Activated T-helper 1 cell treated with Interleukin-2 at 50 U/mL for 16 hours (primary cell): Measurements from ENCODE around the gene FOXP1.

Experiments used
- DNase-seq: peaks from one replicate; pipeline ENCODE4 v3.0.0-alpha.2; 2020; ENCODE audit warnings: low read depth

Gene FOXP1

DNA sequence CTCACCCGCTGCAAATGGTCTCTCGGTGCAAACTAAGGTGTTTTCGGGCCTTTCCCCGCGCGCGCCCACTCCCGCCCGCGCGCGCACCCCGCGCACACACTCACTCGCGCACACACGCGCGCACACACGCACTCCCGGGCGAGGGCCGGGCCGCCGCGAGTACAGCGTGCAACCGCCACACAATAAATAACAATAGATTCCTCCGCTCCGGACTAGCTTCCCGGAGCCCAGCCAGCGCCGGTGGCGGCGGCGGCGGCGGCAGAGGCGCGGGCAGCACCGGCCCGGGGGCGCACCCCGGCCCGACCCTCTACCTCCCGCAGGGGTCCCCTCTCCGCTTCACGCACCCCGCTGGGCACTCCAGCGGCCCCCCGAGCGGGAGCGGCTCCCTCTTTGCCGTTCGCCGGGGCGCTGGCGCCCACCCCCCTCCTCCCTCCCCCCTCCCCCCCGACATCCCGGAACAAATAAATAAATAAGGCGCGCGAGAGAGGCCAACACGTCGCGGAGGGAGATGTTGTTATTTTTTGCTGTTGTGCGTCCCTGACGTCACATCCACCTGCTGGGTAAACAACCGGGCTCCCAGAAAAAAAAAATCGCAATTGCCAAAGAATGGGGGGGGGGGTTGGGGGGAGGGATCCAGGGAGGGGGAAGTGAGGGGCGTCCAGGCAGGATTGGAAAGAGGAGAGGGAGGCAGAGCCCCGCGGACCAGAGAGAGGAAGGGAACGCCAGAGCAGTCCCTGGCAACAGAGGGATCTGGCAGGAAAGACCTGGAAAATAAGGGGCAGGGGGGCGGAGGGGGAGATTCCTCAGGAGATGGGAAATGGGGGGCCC, at the start of gene FOXP1:
TSS of gene FOXP1 (minus strand) at position 163 of the 828 bp plus-strand sequence. CDS start 385,347 bp downstream, outside the sequence.
- peak; percentile 46 for DNase-seq

DNA sequence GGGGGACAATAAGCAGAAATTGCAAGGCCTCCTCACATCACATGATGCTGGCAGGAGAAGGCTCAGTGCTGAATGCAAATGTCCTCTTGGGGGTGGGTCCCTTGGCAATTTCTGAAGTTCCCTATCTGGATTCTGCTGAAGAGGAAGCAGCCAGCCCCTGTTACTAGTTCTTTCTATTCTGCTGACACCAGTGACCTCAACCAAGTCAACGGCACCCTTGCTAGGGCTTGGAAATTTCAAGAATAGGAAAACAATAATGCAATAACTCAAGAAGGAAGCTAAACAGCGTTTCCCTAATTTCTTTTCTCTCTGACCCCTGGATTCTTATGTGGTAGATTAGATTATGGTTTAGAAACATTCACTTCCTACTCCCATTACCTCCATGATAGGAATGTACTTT, 46.2 kb upstream of the FOXP1 start:
- DNase-seq, result no peak

DNA sequence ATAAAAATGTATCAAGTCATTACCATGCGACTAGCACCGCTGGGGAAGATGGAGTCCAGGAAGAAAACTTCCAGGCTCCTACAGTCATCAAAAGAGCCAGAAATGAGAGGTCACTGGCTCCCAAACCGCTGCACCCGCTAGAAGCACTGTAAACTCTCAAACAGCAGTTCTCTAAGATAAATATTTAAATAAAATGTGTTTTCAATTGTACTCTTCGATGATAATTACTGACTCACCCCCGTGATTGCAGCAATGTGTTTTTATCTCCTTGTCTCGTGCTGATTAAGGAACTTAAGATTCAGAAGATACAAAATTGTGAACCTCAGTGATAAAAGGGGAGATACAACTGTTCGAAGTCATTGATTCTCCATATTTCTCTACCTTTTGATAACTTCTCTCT, 45.8 kb upstream of the FOXP1 start:
- DNase-seq, result no peak

DNA sequence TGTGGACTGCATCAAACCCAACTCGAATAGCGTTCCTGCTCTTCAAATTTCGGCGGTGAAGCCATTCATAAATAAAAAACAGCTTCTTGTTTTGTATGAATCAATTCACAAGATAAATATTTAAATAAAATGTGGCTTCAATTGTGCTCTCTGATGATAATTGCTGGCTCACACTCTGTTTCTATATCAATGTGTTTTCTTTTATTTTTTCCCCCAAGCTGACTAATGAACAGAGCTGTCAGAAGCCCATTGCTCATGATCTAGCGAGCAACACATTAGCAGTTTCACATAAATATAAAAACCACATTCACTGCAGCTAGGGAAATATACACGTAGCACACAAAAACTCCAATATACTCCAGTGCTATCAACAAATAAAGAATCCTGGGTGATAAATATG, 45.0 kb upstream of the FOXP1 start:
- no peak for DNase-seq

DNA sequence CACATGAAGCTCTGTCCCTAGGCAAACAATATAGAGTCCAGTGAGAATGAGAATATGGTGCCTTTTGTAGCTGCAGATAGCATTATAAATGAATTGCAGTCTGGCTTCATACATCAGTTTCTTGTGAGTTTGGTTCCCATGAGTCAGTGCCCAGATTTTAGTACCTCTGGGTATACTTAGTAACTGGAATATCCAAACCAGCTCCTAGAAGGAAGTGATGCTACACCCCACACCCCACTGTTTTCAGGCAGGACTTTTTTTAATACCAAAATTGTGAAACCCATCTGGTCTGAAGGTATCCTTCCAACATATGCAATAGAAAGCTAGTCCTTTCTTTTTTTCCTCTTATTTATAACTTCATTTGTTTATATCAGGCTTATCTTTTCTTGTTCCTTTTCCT, 42.1 kb upstream of the FOXP1 start:
- DNase-seq, result no peak

DNA sequence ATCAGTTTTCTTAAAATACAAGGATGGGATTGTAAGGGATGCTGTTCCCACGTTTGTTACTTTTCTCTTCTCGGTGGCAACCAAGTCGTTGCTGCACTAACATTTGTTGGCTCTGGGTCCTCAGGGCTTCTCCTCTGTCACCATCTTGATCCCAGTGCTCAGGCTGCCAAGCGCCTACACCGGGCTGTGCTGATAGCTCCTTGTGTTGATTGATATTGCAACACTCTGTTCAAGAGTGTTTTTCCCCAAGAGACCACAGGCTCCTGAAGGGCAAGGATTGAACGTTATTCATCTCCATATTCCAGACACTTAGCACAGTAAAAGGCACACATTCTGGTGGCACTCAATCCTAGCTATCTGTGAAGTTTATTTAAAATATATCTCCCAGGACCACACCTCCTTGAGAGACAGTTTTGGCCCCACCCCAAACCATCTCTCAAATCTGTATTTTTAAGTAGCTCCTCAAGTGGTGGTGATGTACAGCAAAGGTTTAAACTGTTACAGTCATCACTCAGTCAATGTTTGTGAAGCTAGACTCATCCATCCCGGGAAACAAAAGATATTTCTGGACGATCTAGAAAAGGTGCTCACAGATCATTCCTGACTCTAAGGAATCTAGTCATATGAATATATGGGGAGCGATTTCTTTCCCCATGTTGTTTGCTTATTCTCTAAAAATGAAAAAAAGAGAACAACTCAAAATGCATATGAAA, 38.5 kb upstream of the FOXP1 start:
- no peak for DNase-seq

DNA sequence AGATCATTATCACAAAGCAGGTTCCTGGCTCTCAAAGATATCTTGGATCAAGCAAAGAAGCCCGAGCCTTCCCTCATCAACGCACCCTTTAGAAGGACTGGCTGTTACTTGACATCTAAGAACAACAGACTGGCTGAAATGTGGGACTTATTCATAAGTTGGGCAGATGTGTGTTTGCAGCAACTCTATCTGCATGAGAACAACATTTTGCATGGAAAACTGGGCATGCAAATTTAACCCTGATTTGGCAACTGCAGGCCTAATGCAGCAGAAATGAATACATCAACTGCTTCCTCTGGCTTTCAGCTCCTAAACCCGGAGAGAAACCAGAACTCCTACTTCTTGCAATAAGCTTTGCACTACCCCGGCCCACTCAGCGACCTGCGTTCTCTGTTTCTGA, 35.0 kb upstream of the FOXP1 start:
- DNase-seq, result no peak

DNA sequence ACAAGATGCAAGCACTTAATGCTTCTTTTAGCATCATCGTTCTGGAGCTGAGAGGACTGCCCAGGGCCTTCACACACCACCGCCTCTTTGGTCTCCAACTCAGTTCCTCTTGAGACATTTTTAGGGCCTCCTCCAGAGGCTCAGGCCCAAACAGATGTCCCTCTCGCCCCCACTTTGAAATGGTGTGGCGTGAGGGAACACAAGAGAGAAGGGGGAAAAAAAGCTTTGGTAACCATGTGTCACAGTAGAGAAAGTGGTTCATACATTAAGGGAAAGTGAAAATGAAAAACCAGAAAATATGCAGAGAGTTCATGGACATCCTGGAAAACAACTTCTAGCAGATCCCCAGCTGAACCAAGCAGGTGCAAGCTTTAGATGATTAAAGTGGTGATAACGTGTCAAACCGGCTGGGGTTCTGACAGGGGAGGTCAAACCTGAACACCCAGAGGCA, 33.1 kb upstream of the FOXP1 start:
- DNase-seq, result no peak

DNA sequence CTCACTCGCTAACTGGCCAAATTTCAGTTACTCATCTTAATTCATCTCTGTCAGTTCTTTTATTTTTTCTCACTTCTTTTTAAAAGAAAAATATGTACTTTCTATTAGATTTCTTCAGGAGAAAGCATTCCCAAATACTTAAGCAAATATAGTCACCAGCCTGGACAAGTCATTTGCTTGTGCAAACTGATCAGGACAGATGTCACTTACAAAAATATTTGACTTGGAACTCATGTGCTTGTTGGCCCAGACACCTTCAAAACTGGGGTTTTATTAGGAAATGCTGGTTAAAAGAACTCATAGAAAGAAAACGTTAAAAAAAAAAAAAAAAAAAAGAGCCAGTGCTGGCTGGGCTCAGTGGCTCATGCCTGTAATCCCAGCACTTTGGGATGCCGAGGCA, 31.3 kb upstream of the FOXP1 start:
- no peak for DNase-seq

DNA sequence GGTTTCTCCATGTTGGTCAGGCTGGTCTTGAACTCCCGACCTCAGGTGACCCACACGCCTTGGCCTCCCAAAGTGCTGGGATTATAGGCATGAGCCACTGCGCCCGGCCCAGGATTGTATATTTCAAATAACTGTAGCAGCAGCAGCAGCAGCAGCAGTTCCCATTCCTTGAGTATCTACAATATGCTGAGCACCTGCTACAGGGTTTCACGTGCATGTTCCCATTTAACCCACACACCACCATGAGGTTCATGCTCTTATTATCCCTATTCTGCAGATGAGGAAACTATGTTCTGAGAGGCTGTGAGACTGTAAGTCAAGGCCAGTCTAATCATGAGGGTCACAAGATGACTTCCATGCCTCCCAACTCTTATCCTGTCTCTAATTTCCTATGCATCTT, 30.9 kb upstream of the FOXP1 start:
- DNase-seq, result no peak

DNA sequence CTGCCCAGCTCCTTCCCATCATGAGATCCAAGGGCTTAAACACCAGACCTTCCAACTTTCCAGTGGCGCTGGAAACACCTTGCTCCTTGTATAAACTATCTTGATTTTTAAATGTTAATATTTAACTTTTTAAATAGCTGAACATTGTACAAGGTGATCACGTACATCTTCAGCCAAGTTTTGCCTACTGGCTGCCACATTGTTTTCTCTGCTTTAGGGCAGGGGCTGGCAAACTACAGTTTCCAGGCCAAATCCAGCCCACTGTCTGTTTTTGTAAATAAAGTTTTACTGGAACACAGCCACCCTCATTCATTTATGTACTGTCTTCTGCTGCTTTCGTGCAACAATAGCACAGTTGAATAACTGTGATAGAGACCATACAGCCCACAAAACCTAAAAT, 27.6 kb upstream of the FOXP1 start:
- no peak for DNase-seq

DNA sequence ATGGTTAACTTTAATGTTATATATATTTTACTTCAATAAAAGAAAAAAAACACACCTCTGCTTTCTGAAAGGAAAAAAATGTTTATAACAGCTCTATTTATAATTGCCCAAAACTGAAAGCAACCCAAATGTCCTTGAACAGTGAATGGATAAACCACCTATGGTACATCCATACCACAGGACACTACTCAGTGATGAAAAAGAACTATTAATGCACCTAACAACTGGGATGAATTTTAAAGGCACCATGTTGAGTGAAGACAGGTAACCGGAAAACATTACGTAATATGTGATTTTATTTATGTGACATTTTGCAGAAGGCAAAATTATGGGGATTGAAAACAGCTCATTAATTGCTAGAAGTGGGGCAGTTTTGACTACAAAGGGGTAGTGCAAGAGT, 23.8 kb upstream of the FOXP1 start:
- DNase-seq, result no peak

DNA sequence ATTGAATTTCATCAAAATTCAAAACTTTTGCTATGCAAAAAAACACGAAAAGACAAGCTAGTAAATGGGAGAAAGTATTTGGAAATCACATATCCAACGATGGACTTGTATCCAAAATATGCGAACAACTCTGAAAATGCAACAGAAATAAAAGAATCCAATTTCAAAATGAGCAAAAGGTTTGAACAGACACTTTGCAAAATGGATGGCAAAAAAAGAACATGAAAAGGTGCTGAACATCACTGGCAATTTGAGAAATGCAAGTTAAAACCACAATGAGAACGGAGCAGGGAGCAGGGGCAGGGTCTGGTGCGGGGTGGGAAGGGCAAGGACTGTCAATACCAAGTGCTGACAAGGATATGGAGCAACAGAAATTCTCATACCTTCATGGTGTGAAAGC, 23.1 kb upstream of the FOXP1 start:
- no peak for DNase-seq

DNA sequence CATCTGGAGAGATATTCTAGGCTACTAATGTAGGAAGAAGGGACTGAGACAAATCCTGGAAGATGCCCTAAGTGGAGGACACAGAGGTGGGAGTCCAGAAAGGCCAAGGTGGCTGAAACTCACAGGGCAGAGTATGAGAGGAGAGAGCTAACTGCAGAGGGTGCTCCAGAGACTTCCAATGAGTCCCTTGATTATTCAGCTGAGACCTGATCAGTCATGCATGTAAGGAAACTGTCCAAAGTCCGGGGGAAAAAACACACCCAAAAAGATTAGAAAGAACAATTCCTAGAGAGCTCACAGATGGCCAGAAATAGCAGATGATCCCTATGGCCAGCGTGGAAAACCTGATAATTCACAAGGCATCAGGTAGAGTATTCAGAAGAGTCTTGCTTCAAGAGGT, 18.7 kb upstream of the FOXP1 start:
- no peak for DNase-seq

DNA sequence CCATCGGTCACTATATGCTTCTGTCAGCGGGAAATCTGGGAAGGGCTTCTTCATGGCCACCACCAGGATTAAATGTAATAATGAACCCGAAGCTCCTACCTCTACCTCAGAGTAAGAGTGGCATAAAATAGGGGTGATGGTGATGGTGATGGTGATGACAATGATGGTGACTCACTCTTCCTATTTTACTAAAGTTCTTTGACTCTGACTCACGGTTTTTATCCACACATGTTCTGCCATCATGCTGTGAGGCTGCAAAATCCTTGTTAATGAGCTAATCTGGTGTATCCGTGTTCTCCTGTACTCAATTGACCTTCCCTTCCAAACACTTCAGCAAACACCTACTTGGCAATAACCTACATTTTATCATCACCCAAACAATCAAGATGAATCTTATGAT, 18.3 kb upstream of the FOXP1 start:
- DNase-seq, result no peak

DNA sequence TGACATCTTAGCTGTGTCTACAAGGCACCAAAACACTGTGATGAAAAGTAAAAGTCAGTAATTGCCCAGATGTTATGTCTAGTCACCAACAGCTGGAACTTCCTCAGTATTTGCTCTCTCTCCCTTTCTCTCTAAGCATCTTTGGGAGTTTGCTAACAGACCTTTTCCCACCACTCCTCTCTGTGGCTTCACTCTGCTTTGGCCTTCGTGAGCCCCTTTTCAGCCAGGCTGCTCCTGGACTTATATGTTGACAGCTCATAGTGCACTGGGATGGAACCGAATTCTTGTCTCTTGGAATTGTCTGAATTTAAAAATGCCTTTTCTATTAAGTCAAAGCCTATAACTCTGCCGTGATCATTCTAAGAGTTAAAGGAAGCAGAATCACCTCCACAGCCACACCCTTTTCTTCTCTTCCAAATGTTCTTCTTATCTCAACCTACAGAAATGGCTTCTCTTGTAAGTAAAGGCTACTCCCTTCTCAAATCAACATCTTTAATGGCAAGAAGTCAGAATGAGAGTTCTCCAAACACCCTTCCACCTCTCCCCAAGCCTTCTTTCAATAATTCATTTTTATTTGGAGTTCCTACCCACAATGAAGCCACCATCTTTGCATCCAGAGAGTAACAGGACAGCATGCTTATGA, 17.2 kb upstream of the FOXP1 start:
- no peak for DNase-seq

DNA sequence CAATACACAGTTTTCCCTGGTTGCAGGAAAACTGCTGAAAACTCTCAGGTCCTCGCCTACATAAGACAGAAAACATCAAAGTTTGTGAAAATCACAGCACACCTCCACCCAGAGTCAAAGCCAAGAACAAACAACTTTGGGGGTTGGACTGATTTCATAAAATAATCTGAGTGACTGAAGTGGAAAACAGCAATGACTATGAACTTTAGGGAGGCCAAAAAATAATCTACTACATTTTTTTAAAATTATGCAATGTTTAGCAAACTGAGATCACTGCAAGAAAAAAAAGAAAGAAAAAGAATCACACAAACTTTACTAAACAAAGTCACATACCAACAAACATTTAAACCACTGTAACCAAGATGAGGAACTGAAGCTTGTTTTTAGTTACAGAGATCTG, 15.9 kb upstream of the FOXP1 start:
- DNase-seq, result no peak

DNA sequence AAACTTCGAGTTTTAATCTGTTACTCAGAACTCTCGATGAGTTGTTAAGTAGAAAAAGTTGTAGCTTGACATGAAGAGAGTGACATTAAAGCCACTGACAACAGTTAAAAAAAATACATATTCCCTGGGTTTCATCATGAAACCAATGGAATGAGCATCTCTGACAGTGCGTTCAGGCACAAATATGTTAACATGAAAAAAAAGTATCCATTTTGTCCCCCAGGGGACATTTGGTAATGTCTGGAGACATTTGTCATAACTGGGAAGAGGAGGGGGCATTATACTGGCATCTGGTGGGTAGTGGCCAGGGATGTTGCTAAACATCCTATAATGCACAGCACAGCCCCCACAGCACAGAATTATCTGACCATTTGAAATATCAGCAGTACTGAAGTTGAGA, 14.8 kb upstream of the FOXP1 start:
- no peak for DNase-seq

DNA sequence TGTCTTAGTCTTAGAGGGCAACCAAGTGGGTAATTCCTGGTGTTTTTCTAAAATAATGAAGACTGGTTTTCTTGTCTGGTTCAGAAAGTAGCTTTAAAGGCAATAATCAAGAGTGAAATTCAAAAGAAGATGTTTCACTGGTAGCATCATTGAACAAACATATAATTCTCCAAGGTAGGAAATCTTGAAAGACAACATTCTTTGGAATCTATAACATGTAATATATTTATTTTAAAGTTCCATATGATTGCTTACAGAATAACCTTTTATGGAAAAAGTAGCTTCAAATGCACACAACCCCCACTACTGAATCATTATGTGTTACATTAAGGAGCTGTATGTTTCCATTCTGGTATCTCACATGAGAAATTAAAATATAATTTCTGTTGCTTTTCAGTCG, 13.8 kb upstream of the FOXP1 start:
- no peak for DNase-seq

DNA sequence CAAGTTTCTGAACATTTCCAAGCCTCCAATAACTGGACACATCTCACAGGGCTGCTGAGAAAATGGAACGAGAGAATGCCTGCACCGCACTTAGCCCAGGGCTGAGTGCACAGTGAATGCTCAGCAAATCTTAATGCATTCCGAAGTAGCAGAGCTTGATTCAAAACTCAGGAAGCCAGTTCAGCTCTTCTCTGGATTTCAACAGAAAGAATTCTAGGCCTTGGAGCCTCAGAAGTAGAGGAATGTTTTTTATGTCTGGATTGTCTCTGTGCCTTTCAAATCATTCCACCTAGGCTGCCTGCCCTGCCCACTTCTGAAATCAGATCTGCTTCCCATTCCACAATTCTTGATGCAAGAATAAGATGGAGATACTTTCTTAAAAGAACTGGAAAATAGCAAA, 9.6 kb upstream of the FOXP1 start:
- no peak for DNase-seq

DNA sequence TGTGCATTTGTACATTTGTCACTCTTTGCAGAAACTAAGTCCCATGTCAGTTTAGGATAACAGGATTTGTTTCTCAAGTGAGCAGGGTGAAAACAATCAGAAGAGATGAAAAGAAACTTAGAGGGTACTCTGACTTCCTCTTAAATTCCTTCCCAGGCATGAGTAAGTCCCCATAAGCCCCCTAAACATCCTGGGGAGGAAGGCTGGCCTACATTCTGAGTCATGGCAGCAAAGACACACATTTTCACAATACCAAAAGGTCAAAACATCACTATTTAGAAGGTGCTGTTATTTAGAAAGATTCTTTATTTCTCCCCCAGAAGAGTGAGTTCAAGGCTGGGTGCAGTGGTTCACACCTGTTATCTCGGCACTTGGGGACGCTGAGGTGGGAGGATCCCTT, 7.6 kb upstream of the FOXP1 start:
- DNase-seq, result no peak

DNA sequence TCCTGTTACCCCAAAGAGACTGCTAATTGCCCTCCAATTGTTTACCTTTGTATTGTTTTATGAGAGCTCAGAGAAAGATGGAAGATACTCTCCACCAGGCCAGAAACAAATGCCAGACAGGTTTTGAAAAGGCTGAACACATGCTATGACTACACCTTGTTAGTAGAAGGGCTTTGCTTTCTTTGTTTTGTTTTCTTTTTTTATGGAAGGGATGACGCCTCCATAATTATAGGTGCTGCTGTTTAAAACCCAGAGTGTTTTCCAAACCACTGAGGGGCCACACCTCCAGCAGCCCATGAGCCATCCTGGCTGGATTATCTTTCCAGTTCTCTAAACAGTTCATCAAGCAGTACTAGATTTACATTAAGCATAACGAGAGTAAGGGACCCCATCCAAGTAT, 5.6 kb upstream of the FOXP1 start:
- no peak for DNase-seq

DNA sequence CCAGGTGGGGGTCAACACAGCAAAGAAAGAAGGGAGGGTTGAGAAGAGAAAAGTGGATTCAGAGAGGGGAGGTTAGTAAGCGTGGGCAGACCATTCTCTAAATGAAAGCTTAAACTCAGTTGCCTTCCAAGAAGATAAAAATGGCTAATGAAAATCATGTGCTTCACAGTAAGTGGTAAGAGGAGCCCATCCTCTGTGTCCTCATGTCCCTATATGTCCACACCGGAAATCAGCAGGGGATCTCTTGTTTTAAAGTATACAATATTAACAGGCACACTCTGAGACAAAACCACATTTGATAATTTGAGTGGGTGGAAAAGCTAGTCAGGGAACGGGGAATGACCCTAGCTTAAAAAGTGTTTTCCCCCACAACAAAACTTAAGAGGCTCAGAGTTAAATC, 4.4 kb upstream of the FOXP1 start:
- no peak for DNase-seq
